HEK293T (cell line): Measurements from ENCODE around the gene SYNGR4.

Source experiments
- CTCF ChIA-PET: fragments of 350-600 bp; formaldehyde crosslinking; extraction: SDS; loops from one replicate; lab custom pipeline; 2021; ENCODE audit warnings: antibody characterized with exemption, inconsistent platforms; lab: Yijun Ruan, JAX
- POLR2A ChIA-PET: fragments of 350-600 bp; formaldehyde crosslinking; extraction: SDS; loops from one replicate; lab custom pipeline; 2020; ENCODE audit warnings: antibody characterized with exemption, inconsistent platforms; lab: Yijun Ruan, JAX
- DNase-seq: peaks from one replicate; pipeline ENCODE4 v3.0.0; 2012; ENCODE audit warnings: mixed read lengths; ENCODE audit errors: extremely low spot score
- ARNT ChIP-seq: fragments of 450-650 bp; IDR thresholded peaks from 2 replicates; pipeline ENCODE4 v1.6.1; 2017; ENCODE audit warnings: mild to moderate bottlenecking
- BHLHE40 ChIP-seq: fragments of 450-650 bp; IDR thresholded peaks from 2 replicates; pipeline ENCODE4 v1.6.1; 2016; ENCODE audit warnings: mild to moderate bottlenecking, moderate library complexity, borderline replicate concordance
- CTBP1 ChIP-seq: fragments of 450-650 bp; IDR thresholded peaks from 2 replicates; pipeline ENCODE4 v1.6.1; 2016; ENCODE audit warnings: borderline replicate concordance
- ELF4 ChIP-seq: fragments of 450-650 bp; IDR thresholded peaks from 2 replicates; pipeline ENCODE4 v1.6.1; 2017; ENCODE audit warnings: antibody characterized with exemption
- FOXA1 ChIP-seq: fragments of 450-650 bp; IDR thresholded peaks from 2 replicates; pipeline ENCODE4 v1.6.1; 2016; ENCODE audit warnings: mild to moderate bottlenecking
- FOXK2 ChIP-seq: fragments of 450-650 bp; IDR thresholded peaks from 2 replicates; pipeline ENCODE4 v1.6.1; 2016; ENCODE audit warnings: mild to moderate bottlenecking
- FOXM1 ChIP-seq: fragments of 450-650 bp; IDR thresholded peaks from 2 replicates; pipeline ENCODE4 v1.6.1; 2017; ENCODE audit warnings: mild to moderate bottlenecking, borderline replicate concordance
- HDGF ChIP-seq: fragments of 450-650 bp; IDR thresholded peaks from 2 replicates; pipeline ENCODE4 v1.6.1; 2017; ENCODE audit warnings: antibody characterized with exemption, borderline replicate concordance
- L3MBTL2 ChIP-seq: fragments of 450-650 bp; conservative IDR thresholded peaks from 2 replicates; pipeline ENCODE4 v1.6.1; 2016; ENCODE audit warnings: mild to moderate bottlenecking
- LEF1 ChIP-seq: fragments of 450-650 bp; IDR thresholded peaks from 2 replicates; pipeline ENCODE4 v1.6.1; 2017; ENCODE audit warnings: mild to moderate bottlenecking, borderline replicate concordance
- NFRKB ChIP-seq: fragments of 450-650 bp; IDR thresholded peaks from 2 replicates; pipeline ENCODE4 v1.6.1; 2016; ENCODE audit warnings: mild to moderate bottlenecking, moderate library complexity
- PKNOX1 ChIP-seq: fragments of 450-650 bp; IDR thresholded peaks from 2 replicates; pipeline ENCODE4 v1.6.1; 2016
- SP1 ChIP-seq: fragments of 450-650 bp; IDR thresholded peaks from 2 replicates; pipeline ENCODE4 v1.6.1; 2017
- SUZ12 ChIP-seq: fragments of 450-650 bp; IDR thresholded peaks from 2 replicates; pipeline ENCODE4 v1.6.1; 2016; ENCODE audit warnings: mild to moderate bottlenecking
- TARDBP ChIP-seq: fragments of 450-650 bp; IDR thresholded peaks from 2 replicates; pipeline ENCODE4 v1.6.1; 2016
- ZNF384 ChIP-seq: fragments of 450-650 bp; IDR thresholded peaks from 2 replicates; pipeline ENCODE4 v1.6.1; 2016

Gene SYNGR4

GRCh38 chr19:48342841-48343540, 21.2 kb upstream of the SYNGR4 start:
- ChIA-PET POLR2A (no interaction called here), CTCF (interaction anchor here (1.9 kb wide), 1 partner anchor 9 kb away, joined by 6 read pairs; no protein-coding TSS in a partner anchor)
- no peak for DNase-seq
- TF ChIP-seq TARDBP = no peak
- TF ChIP-seq FOXK2 = no peak
- TF ChIP-seq FOXA1 = no peak
- no peak for TF ChIP-seq L3MBTL2

- ChIA-PET CTCF (interaction anchor here (1.9 kb wide), 1 partner anchor 11 kb away, joined by 6 read pairs; no protein-coding TSS in a partner anchor), POLR2A (interaction anchor here (1.2 kb wide), 1 partner anchor 19 kb away, joined by 5 read pairs; the partner anchor contains the start of genes SYNGR4 and TMEM143)
- DNase-seq = peak; percentile 50
- TF ChIP-seq ELF4 (no peak), FOXA1 (no peak), CTBP1 (no peak)
Observed at GRCh38 chr19:48344892-48345291, 19.3 kb upstream of the SYNGR4 start.

- ChIA-PET CTCF (interaction anchor here (0.6 kb wide), 1 partner anchor 80 kb away, joined by 6 read pairs; no protein-coding TSS in a partner anchor), POLR2A (no interaction called here)
- TF ChIP-seq FOXK2 (no peak), NFRKB (no peak), ARNT (no peak), SUZ12 (no peak), HDGF (no peak), ZNF384 (no peak), SP1 (no peak)
- no peak for DNase-seq
Observed at GRCh38 chr19:48346191-48346590, 18.0 kb upstream of the SYNGR4 start.

DNA sequence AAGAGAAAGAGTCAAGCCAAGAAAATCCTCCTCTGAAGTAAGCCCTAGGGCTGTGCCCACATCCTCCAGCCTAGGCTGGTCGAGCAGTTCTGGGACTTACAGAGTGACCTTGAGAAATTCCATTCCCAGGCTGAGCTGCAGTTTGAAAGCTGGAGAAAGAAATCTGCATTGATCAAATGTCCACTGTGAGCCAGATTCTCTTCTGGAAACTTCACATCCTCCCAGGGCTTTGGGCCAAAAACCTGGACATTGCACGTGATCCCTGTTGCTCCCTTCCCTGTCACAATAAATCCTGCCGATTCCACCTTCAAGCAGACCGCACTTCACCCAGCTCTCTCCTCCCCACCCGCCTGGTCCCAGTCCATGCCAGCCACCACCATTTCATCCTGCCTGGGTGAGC, 16.1 kb upstream of the SYNGR4 start:
- DNase-seq = no peak
- ChIA-PET CTCF (interaction anchor here (0.6 to 1.2 kb wide), 3 partner anchors 23 to 103 kb away, joined by 3 read pairs; no protein-coding TSS in a partner anchor), POLR2A (no interaction called here)
- no peak for TF ChIP-seq CTBP1
- TF ChIP-seq SP1 = no peak
- no peak for TF ChIP-seq ELF4
- TF ChIP-seq FOXK2 = no peak
- no peak for TF ChIP-seq FOXM1
- no peak for TF ChIP-seq SUZ12
- TF ChIP-seq L3MBTL2 = no peak
- no peak for TF ChIP-seq TARDBP
- no peak for TF ChIP-seq HDGF
- TF ChIP-seq ARNT = no peak
- TF ChIP-seq PKNOX1 = no peak
- no peak for TF ChIP-seq NFRKB
- no peak for TF ChIP-seq BHLHE40
- no peak for TF ChIP-seq FOXA1
- no peak for TF ChIP-seq LEF1
- TF ChIP-seq ZNF384 = no peak

- POLR2A ChIA-PET = no interaction called here
Observed at GRCh38 chr19:48348737-48349136, 15.4 kb upstream of the SYNGR4 start.

DNA sequence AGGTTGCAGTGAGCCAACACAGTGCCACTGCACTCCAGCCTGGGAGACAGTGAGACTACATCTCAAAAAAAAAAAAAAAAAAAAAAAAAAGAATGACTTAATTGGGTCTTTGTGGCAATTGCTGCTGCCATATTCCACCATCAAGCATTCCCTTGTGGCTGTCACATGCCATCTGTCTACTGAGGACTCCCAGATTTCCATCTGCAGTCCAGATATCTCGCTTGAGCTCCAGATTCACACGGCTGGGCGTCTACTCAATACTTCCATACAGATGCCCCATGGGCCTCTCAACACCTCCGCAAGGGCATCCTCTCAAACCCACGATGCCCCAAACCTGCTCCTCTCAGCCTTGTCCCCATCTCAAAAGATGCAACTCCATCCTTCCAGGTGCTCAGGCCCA, 13.3 kb upstream of the SYNGR4 start:
- CTCF ChIA-PET = interaction anchor here (0.7 to 1.2 kb wide), 2 partner anchors 7 to 40 kb away, joined by 3 read pairs; no protein-coding TSS in a partner anchor
- no peak for DNase-seq
- no peak for TF ChIP-seq FOXA1
- POLR2A ChIA-PET = interaction anchor here (1.1 kb wide), 1 partner anchor 13 kb away, joined by 3 read pairs; the partner anchor contains the start of genes SYNGR4 and TMEM143

More at GRCh38 chr19:48348737-48349136, 15.4 kb upstream of the SYNGR4 start:
- CTCF ChIA-PET = no interaction called here
- no peak for TF ChIP-seq SP1
- no peak for TF ChIP-seq CTBP1
- TF ChIP-seq ARNT = no peak
- TF ChIP-seq NFRKB = no peak
- TF ChIP-seq L3MBTL2 = no peak
- TF ChIP-seq PKNOX1 = no peak
- no peak for TF ChIP-seq TARDBP
- TF ChIP-seq ZNF384 = no peak
- TF ChIP-seq HDGF = no peak
- no peak for TF ChIP-seq BHLHE40
- TF ChIP-seq FOXK2 = no peak
- no peak for TF ChIP-seq SUZ12
- TF ChIP-seq LEF1 = no peak
- TF ChIP-seq FOXA1 = no peak
- TF ChIP-seq ELF4 = no peak
- TF ChIP-seq FOXM1 = no peak
- no peak for DNase-seq

GRCh38 chr19:48351341-48351752, 12.8 kb upstream of the SYNGR4 start:
- ChIA-PET CTCF (interaction anchor here (0.5 to 1.2 kb wide), 3 partner anchors 7 to 39 kb away, joined by 3 read pairs; no protein-coding TSS in a partner anchor), POLR2A (interaction anchor here (1.1 kb wide), 1 partner anchor 13 kb away, joined by 3 read pairs; the partner anchor contains the start of genes SYNGR4 and TMEM143)
- DNase-seq = peak; percentile 83
- TF ChIP-seq FOXM1 = peak; percentile 74; the same call in 1 of the 2 replicates
- TF ChIP-seq HDGF = no peak
